A673 (cell line): Measurements from ENCODE around the gene BAIAP2L2. TPM values are rescaled to one million over a fixed set of nuclear protein-coding genes. Genes with fewer than 3 reads are reported as not detected.

Experiments used
- BruUV-seq: library from RNA; stranded (reverse); fragments of 400-500 nt; replicated peaks from 2 replicates; lab custom pipeline; 2021; lab: Mats Ljungman, UMichigan
- CTCF ChIA-PET: fragments of 300-600 bp; sonication (Branson Sonifier 250); formaldehyde crosslinking; loops from one replicate; lab custom pipeline; 2022; ENCODE audit warnings: antibody characterized with exemption; lab: Charles Lee
- POLR2A ChIA-PET: fragments of 300-600 bp; sonication (Branson Sonifier 250); formaldehyde crosslinking; loops from one replicate; lab custom pipeline; 2022; ENCODE audit warnings: antibody characterized with exemption; ENCODE audit not compliant: low non-redundant PET; lab: Charles Lee
- DNase-seq: peaks from one replicate; pipeline ENCODE4 v3.0.0-alpha.2; 2015; ENCODE audit warnings: low spot score
- H3K27ac ChIP-seq: fragments of 200-600 bp; sonication (generic); 2 replicates; pipeline ENCODE4 v1.5.1; 2016; ENCODE audit warnings: mixed run types, low read depth, mild to moderate bottlenecking, mixed read lengths, antibody characterized with exemption, low read length; ENCODE audit not compliant: poor library complexity, severe bottlenecking
- H3K27me3 ChIP-seq: fragments of 200-600 bp; sonication (generic); replicated peaks from 2 replicates; pipeline ENCODE4 v1.6.1; 2017; ENCODE audit warnings: mixed run types, low read depth, mild to moderate bottlenecking, mixed read lengths, antibody characterized with exemption, low read length; ENCODE audit not compliant: insufficient read depth, poor library complexity
- H3K36me3 ChIP-seq: fragments of 200-600 bp; sonication (generic); 2 replicates; pipeline ENCODE4 v1.6.1; 2016; ENCODE audit warnings: mixed run types, mild to moderate bottlenecking, mixed read lengths, antibody characterized with exemption, low read length; ENCODE audit not compliant: insufficient read depth, poor library complexity, severe bottlenecking
- H3K4me1 ChIP-seq: fragments of 200-600 bp; sonication (generic); 2 replicates; pipeline ENCODE4 v1.6.1; 2017; ENCODE audit warnings: mixed run types, mild to moderate bottlenecking, mixed read lengths, antibody characterized with exemption, low read length; ENCODE audit not compliant: insufficient read depth, poor library complexity, severe bottlenecking
- H3K4me3 ChIP-seq: fragments of 200-600 bp; sonication (generic); 2 replicates; pipeline ENCODE4 v1.5.1; 2016; ENCODE audit warnings: low read depth, mixed run types, mild to moderate bottlenecking, mixed read lengths, low read length; ENCODE audit not compliant: poor library complexity, severe bottlenecking
- H3K9me3 ChIP-seq: fragments of 200-600 bp; sonication (generic); 2 replicates; pipeline ENCODE4 v1.6.1; 2016; ENCODE audit warnings: mixed run types, low read depth, mild to moderate bottlenecking, mixed read lengths, antibody characterized with exemption, low read length; ENCODE audit not compliant: poor library complexity, severe bottlenecking
- CTCF ChIP-seq: fragments of 300-800, 200-600 bp; sonication (generic); conservative IDR thresholded peaks from 2 replicates; pipeline ENCODE4 v1.5.1; 2017; ENCODE audit warnings: low read depth, mild to moderate bottlenecking, antibody characterized with exemption, low read length, moderate library complexity, mixed read lengths
- EZH2 ChIP-seq: fragments of 200-600 bp; sonication (generic); IDR thresholded peaks from 2 replicates; pipeline ENCODE4 v1.6.1; 2017; ENCODE audit warnings: borderline replicate concordance, low read depth, mild to moderate bottlenecking, mixed read lengths, antibody characterized with exemption, low read length; ENCODE audit not compliant: poor library complexity, severe bottlenecking
- intact Hi-C: fragments of 100-400 bp; cut with micrococcal nuclease; formaldehyde crosslinking; loops from one replicate; pipeline ENCODE4 v1.10.0; 2022; ENCODE audit not compliant: unreplicated experiment
- total RNA-seq: library from RNA; stranded (reverse); gene quantifications from 2 replicates; pipeline ENCODE4 v1.2.3, GENCODE V29; 2021

BAIAP2L2 gene
- total RNA-seq, 1 experiment from 2014 or later = 2.5 TPM

- TF ChIP-seq EZH2 (no peak), CTCF (no peak)
- intact Hi-C loops = no loop called here
- CTCF ChIA-PET = no interaction called here
Measured at GRCh38 chr22:38132794-38133193, 22.3 kb upstream of the BAIAP2L2 start.

GRCh38 chr22:38132136-38132535 lies 21.7 kb upstream of the BAIAP2L2 start:
- POLR2A ChIA-PET = no interaction called here
- Histone ChIP-seq H3K27me3 (no peaks in the 10 kb centered on the region), H3K4me1 (no peaks in the 10 kb centered on the region), H3K36me3 (no peaks in the 10 kb centered on the region), H3K4me3 (no peak overlapping the region), H3K27ac (no peak overlapping the region), H3K9me3 (no peaks in the 10 kb centered on the region)
- no TSS peak for BruUV-seq
- intact Hi-C loops = no loop called here
- no peak for TF ChIP-seq CTCF
- TF ChIP-seq EZH2 = no peak
- CTCF ChIA-PET = no interaction called here
- no peak for DNase-seq

More at GRCh38 chr22:38132794-38133193, 22.3 kb upstream of the BAIAP2L2 start:
- no peak overlapping the region for H3K27ac ChIP-seq
- H3K4me1 ChIP-seq = no peaks in the 10 kb centered on the region
- POLR2A ChIA-PET = no interaction called here
- no peaks in the 10 kb centered on the region for H3K27me3 ChIP-seq
- H3K4me3 ChIP-seq = no peak overlapping the region
- no peaks in the 10 kb centered on the region for H3K9me3 ChIP-seq
- no TSS peak for BruUV-seq
- H3K36me3 ChIP-seq = no peaks in the 10 kb centered on the region
- DNase-seq = no peak

- Histone ChIP-seq H3K27me3 (no peaks in the 10 kb centered on the region), H3K9me3 (no peaks in the 10 kb centered on the region), H3K27ac (no peak overlapping the region), H3K4me3 (no peak overlapping the region), H3K36me3 (no peaks in the 10 kb centered on the region), H3K4me1 (no peaks in the 10 kb centered on the region)
- DNase-seq = no peak
- POLR2A ChIA-PET = no interaction called here
- BruUV-seq = no TSS peak
- no peak for TF ChIP-seq EZH2
- intact Hi-C loops = no loop called here
- CTCF ChIA-PET = no interaction called here
Measured at GRCh38 chr22:38131399-38131798, 20.9 kb upstream of the BAIAP2L2 start.

- H3K4me3 ChIP-seq = no peak overlapping the region
- no peaks in the 10 kb centered on the region for H3K36me3 ChIP-seq
- no peaks in the 10 kb centered on the region for H3K27me3 ChIP-seq
- TF ChIP-seq CTCF = no peak
- no peak for TF ChIP-seq EZH2
- ChIA-PET POLR2A (no interaction called here), CTCF (no interaction called here)
- H3K27ac ChIP-seq = no peak overlapping the region
- no peaks in the 10 kb centered on the region for H3K4me1 ChIP-seq
- DNase-seq = no peak
- BruUV-seq = no TSS peak
- intact Hi-C loops = no loop called here
- H3K9me3 ChIP-seq = no peaks in the 10 kb centered on the region
Measured at GRCh38 chr22:38129856-38130255, 19.4 kb upstream of the BAIAP2L2 start.
